ENCODE results near the gene ELK3. TPM values are rescaled to one million over a fixed set of nuclear protein-coding genes. Genes with fewer than 3 reads are reported as not detected.
A peak's percentile ranks its signal among the peaks of the same experiment; 100 is the strongest.

ELK3 gene
- total RNA-seq, 1 experiment from 2014 or later, result 34.1 TPM

DNA sequence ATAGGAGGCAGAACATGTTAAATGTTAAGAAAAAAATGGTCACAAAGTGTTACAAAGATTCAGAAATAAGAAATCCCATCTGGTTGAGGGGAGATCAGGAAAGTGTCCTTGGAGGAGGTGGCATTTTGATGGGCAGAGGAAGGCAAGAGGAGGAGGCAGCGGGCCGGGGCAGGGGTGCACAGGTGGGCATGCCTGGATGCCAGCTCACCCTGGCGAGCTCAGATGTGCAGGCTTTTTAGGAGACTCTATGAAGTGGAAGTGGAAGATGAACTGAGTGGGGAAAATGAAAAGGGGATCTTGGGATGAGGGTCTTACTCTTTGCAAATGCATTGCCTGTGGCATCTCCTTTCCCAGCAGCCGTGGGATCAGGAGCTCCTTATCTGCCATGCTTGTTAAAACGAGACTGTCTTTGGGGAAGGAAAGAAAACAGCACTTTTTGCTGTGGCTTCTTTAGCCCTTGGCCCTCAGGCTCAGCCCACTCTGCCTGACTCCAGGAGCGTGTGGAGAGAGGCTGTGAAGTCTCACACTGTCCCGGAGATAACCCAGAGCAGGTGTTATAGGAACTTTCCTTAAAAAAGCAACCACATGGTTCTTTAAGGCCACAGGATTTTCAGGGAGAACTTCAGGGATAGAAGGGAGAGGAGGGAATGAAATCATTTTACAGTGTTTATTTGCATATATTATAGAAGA, 62.6 kb downstream of the ELK3 start:
- H3K4me1 Mint-ChIP-seq (ENCODE audit: low read depth, unreplicated experiment), result no peaks in the 10 kb centered on the region
- CTCF ChIA-PET, result no interaction called here
- H3K4me3 Mint-ChIP-seq (ENCODE audit: low read depth, unreplicated experiment), result no peak overlapping the region
- H3K9me3 Mint-ChIP-seq (ENCODE audit: low read depth, unreplicated experiment), result no peaks in the 10 kb centered on the region
- H3K27ac Mint-ChIP-seq (ENCODE audit: unreplicated experiment), result no peak overlapping the region
- peaks cover 17% of the 10 kb centered on the region for H3K36me3 Mint-ChIP-seq (ENCODE audit: insufficient read depth, unreplicated experiment)
- TF ChIP-seq, protein P1, sequence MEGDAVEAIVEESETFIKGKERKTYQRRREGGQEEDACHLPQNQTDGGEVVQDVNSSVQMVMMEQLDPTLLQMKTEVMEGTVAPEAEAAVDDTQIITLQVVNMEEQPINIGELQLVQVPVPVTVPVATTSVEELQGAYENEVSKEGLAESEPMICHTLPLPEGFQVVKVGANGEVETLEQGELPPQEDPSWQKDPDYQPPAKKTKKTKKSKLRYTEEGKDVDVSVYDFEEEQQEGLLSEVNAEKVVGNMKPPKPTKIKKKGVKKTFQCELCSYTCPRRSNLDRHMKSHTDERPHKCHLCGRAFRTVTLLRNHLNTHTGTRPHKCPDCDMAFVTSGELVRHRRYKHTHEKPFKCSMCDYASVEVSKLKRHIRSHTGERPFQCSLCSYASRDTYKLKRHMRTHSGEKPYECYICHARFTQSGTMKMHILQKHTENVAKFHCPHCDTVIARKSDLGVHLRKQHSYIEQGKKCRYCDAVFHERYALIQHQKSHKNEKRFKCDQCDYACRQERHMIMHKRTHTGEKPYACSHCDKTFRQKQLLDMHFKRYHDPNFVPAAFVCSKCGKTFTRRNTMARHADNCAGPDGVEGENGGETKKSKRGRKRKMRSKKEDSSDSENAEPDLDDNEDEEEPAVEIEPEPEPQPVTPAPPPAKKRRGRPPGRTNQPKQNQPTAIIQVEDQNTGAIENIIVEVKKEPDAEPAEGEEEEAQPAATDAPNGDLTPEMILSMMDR (IDR thresholded peaks at IDR 0.05; ENCODE audit: unreplicated experiment), result no peak
- BruUV-seq (replicated peaks), result no TSS peak
- intact Hi-C loops (cut with micrococcal nuclease; ENCODE audit: unreplicated experiment), result no loop called here
- no peaks in the 10 kb centered on the region for H3K27me3 Mint-ChIP-seq (ENCODE audit: unreplicated experiment)
- DNase-seq, result no peak

DNA sequence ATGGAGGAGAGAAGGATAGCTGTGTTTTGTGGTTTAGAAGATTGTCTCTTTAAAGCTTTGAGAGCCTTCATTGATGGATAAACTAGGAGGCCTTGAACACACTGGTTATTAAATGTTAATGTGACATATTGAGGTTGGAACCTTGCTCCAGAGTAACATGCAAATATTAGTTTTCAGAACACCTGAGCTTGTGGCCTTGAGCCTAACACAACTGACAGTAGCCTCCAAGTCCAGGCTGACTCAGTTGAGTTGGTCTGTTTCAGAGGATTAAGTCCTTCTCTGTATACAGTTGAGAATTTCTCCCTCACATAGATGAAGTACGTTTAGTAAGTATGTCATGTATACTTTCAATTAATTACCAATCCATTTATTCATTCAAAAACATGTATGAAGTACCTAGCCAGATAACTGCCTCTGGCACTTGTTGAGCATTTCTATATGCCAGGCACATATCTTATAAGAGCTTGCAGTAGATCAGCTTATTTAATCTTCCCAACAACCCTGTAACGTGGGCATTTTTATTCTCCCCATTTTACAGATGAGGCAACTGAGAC, 63.5 kb downstream of the ELK3 start:
- CTCF ChIA-PET, result interaction anchor here (0.5 to 0.8 kb wide), 2 partner anchors 42 to 399 kb away, joined by 4 to 5 read pairs; no protein-coding TSS in a partner anchor
- BruUV-seq (replicated peaks), result no TSS peak
- no peak overlapping the region for H3K27ac Mint-ChIP-seq (ENCODE audit: unreplicated experiment)

DNA sequence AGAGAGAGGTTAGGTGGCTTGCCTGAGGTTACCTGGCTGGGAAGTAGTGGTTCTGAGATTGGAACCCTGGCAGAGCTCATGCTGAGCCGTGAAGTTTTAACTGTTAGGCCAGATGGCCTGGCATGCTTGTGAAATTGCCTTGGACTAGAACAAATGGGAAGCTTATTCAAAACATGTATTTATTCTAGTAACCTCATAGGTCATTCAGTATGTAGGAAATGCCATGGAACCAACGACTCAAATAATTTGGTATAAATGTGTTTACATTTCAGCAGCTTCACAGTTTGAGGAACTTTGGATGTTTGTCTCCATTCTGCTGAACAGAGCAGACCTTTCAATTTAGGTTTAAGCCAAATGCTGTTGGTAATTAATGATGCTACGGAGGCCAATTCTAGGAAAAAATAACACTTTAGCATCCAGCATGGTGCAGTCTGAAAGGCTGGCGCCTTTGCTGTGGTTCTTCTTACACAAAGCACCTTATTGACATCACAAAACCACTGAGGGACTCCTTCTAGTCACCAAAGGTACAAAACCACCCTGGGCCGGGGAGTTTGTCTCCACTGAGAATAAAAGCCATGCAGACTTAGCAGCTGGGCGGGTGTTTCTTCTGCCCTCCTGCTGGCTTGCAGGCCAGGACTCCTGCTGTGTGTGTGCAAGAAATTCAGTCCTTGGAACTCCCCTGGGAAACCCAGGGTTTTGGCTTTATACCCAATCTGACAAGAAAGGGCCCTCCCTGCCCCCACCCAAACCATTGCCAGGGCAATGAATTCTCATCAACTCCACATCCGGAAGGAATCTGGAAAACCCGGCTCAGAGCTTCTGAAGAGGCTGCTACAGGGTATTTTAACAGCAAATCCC, 64.2 kb downstream of the ELK3 start:
- Mint-ChIP-seq H3K4me1 (ENCODE audit: low read depth, unreplicated experiment) (no peaks in the 10 kb centered on the region), H3K36me3 (ENCODE audit: insufficient read depth, unreplicated experiment) (peaks cover 17% of the 10 kb centered on the region), H3K9me3 (ENCODE audit: low read depth, unreplicated experiment) (no peaks in the 10 kb centered on the region), H3K27me3 (ENCODE audit: unreplicated experiment) (no peaks in the 10 kb centered on the region), H3K27ac (ENCODE audit: unreplicated experiment) (no peak overlapping the region), H3K4me3 (ENCODE audit: low read depth, unreplicated experiment) (no peak overlapping the region)
- intact Hi-C loops (cut with micrococcal nuclease; ENCODE audit: unreplicated experiment), result no loop called here
- no TSS peak for BruUV-seq (replicated peaks)
- TF ChIP-seq, protein P1 (IDR thresholded peaks at IDR 0.05; ENCODE audit: unreplicated experiment), result no peak
- DNase-seq, result no peak
- CTCF ChIA-PET, result interaction anchor here (0.8 kb wide), 1 partner anchor 43 kb away, joined by 5 read pairs; no protein-coding TSS in a partner anchor

More for the DNA sequence above, 63.5 kb downstream of the ELK3 start:
- no peaks in the 10 kb centered on the region for H3K27me3 Mint-ChIP-seq (ENCODE audit: unreplicated experiment)
- H3K36me3 Mint-ChIP-seq (ENCODE audit: insufficient read depth, unreplicated experiment), result peaks cover 17% of the 10 kb centered on the region
- H3K9me3 Mint-ChIP-seq (ENCODE audit: low read depth, unreplicated experiment), result no peaks in the 10 kb centered on the region
- TF ChIP-seq, protein P1 (IDR thresholded peaks at IDR 0.05; ENCODE audit: unreplicated experiment), result no peak
- DNase-seq, result no peak
- intact Hi-C loops (cut with micrococcal nuclease; ENCODE audit: unreplicated experiment), result no loop called here
- H3K4me1 Mint-ChIP-seq (ENCODE audit: low read depth, unreplicated experiment), result no peaks in the 10 kb centered on the region
- H3K4me3 Mint-ChIP-seq (ENCODE audit: low read depth, unreplicated experiment), result no peak overlapping the region

DNA sequence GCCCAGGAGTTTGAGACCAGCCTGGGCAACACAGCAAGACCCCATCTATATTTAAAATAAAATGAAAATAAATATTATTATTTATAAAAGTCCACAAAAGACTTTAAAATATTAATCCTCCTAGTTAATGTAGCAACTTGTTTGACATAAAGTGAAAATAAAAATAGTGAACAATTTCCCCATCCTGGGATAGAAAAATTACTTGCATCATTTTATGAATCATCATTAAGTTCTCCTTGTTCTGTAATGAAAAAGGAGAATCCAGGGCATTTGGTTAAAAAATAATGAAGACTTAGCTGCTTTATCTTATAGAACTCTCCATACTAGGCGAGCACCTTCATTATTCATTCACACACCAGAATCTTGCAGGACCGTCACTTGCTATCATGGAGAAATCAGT, 66.1 kb downstream of the ELK3 start:
- H3K4me3 Mint-ChIP-seq (ENCODE audit: low read depth, unreplicated experiment), result no peak overlapping the region
- TF ChIP-seq, protein P1 (IDR thresholded peaks at IDR 0.05; ENCODE audit: unreplicated experiment), result no peak
- peaks cover 16% of the 10 kb centered on the region for H3K36me3 Mint-ChIP-seq (ENCODE audit: insufficient read depth, unreplicated experiment)
- H3K27me3 Mint-ChIP-seq (ENCODE audit: unreplicated experiment), result no peaks in the 10 kb centered on the region
- no peaks in the 10 kb centered on the region for H3K4me1 Mint-ChIP-seq (ENCODE audit: low read depth, unreplicated experiment)
- intact Hi-C loops (cut with micrococcal nuclease; ENCODE audit: unreplicated experiment), result loop anchor here (10.0 kb wide), 1 partner anchor 135 kb away; no protein-coding TSS in a partner anchor
- CTCF ChIA-PET, result interaction anchor here (0.6 kb wide), 1 partner anchor 247 kb away, joined by 5 read pairs; no protein-coding TSS in a partner anchor
- no peak for DNase-seq
- H3K27ac Mint-ChIP-seq (ENCODE audit: unreplicated experiment), result no peak overlapping the region
- H3K9me3 Mint-ChIP-seq (ENCODE audit: low read depth, unreplicated experiment), result no peaks in the 10 kb centered on the region
- TSS peak; percentile 18 for BruUV-seq (replicated peaks)

Data from Calu3 (cell line).